Stomach (tissue), 9 donors: Measurements from ENCODE around the gene RAVER2. TPM values are rescaled to one million over a fixed set of nuclear protein-coding genes. Genes with fewer than 3 reads are reported as not detected.
"Not testable (repeated sequence)": the region's sequence is repeated elsewhere in the genome, so short reads cannot be mapped to it uniquely, and the experiment has no call there.

Source experiments
- DNase-seq, 2 donors: peaks; one replicate each; pipeline versions ENCODE4 v3.0.0 to v3.0.0-alpha.2; 2013 to 2019
- H3K27ac ChIP-seq, 5 donors: fragments of 200-600 bp in 4 of 5; sonication (generic) in 4 of 5; one replicate each; pipeline ENCODE4 v1.5.1; 2013 to 2019; ENCODE audit warnings: mild to moderate bottlenecking in 1 of 5, moderate library complexity in 1 of 5
- H3K27me3 ChIP-seq, 3 donors: fragments of 200-600 bp; sonication (generic); one replicate each; pipeline ENCODE4 v1.5.1; 2017 to 2019; ENCODE audit warnings: mixed run types in 1 of 3
- H3K36me3 ChIP-seq, 4 donors: fragments of 200-600 bp; sonication (generic); 1 replicate in 3 of 4; 2 replicates in 1 of 4; pipeline ENCODE4 v1.5.1; 2016 to 2019
- H3K4me1 ChIP-seq, 4 donors: fragments of 200-600 bp; sonication (generic); one replicate each; pipeline ENCODE4 v1.5.1; 2016 to 2019
- H3K4me3 ChIP-seq, 4 donors: fragments of 200-600 bp; sonication (generic) in 3 of 4; one replicate each; pipeline ENCODE4 v1.5.1; 2016 to 2019; ENCODE audit warnings: mild to moderate bottlenecking in 1 of 4
- H3K9me3 ChIP-seq, 4 donors: fragments of 200-600 bp; sonication (generic); one replicate each; pipeline ENCODE4 v1.5.1; 2016 to 2019
- EP300 ChIP-seq: sonication (generic); formaldehyde crosslinking; IDR thresholded peaks from one replicate; pipeline ENCODE4 v1.6.1; 2017; ENCODE audit warnings: antibody characterized with exemption
- POLR2A ChIP-seq, 4 donors: fragments of 450-650 bp; IDR thresholded peaks; one replicate each; pipeline ENCODE4 v1.6.1; 2016; ENCODE audit warnings: antibody characterized with exemption in 4 of 4, control low read depth in 2 of 4, mild to moderate bottlenecking in 1 of 4, moderate library complexity in 1 of 4
- POLR2AphosphoS5 ChIP-seq, 3 donors: sonication (generic); formaldehyde crosslinking; IDR thresholded peaks; one replicate each; pipeline ENCODE4 v1.6.1; 2016; ENCODE audit warnings: antibody characterized with exemption in 3 of 3
- WGBS, 5 donors: extraction: QIAGEN DNeasy Blood & Tissue Kit in 3 of 5; methylation state at CpG; one replicate each; pipeline versions ENCODE4 v1.1.5 to v1.1.7; 2013 to 2018; 5-methylcytosine and 5-hydroxymethylcytosine counted together
- intact Hi-C: fragments of 100-400 bp; cut with DNase I; formaldehyde crosslinking; loops from one replicate; pipeline ENCODE4 v1.15.1; 2023; ENCODE audit warnings: low total_unique reads
- polyA plus RNA-seq, 3 donors: library from polyadenylated mRNA; stranded (reverse); fragments of 200-250 nt; gene quantifications; one replicate each; pipeline ENCODE4 v1.2.3, GENCODE V29; 2013
- total RNA-seq, 5 donors: library from RNA; depleted of rRNA; stranded (reverse); fragments of >200 nt; gene quantifications; one replicate each; pipeline versions ENCODE4 v1.1.0 to v1.2.3, GENCODE V29; 2014 to 2016
- TF ChIP-seq, protein P1 (sequence below), 7 experiments: fragments of 450-650 bp in 4 of 7; fragments of 200-600 bp in 3 of 7; sonication (generic) in 3 of 7; IDR thresholded peaks; one replicate each; pipeline ENCODE4 v1.5.1; 2016 to 2019; ENCODE audit warnings: antibody characterized with exemption in 7 of 7, control low read depth in 2 of 7, mild to moderate bottlenecking in 1 of 7
- donor health status: healthy with polysubstance abuse.
- donor health status: Bipolar disorder and iron deficiency.
- donor health status: healthy.

RAVER2 gene
- total and polyA plus RNA-seq, 8 donors, result 4.7 to 27.5 (median 13.9) TPM

DNA sequence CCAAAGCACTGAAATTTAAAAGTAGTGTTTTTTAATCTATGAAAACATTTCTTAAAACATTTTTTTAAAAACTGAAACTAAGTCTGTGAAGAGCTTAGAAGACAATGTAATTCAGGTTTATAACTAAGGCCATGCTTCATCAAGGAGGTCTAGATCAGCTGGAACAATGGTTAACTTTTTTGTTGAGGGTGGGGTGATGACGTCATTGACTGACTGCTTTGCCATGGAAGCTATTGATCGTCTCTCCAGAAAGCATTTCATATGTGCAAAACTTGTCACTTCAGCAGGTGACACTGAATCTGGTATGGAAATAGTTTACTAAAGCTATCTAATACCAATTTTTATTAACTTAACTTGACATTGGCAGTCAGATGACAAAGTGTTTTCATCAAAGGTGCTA, 21.0 kb downstream of the RAVER2 start:
- TF ChIP-seq POLR2AphosphoS5 (IDR thresholded peaks at IDR 0.05) (no peak), POLR2A (IDR thresholded peaks at IDR 0.05) (no peak), EP300 (no peak)
- TF ChIP-seq, protein P1, sequence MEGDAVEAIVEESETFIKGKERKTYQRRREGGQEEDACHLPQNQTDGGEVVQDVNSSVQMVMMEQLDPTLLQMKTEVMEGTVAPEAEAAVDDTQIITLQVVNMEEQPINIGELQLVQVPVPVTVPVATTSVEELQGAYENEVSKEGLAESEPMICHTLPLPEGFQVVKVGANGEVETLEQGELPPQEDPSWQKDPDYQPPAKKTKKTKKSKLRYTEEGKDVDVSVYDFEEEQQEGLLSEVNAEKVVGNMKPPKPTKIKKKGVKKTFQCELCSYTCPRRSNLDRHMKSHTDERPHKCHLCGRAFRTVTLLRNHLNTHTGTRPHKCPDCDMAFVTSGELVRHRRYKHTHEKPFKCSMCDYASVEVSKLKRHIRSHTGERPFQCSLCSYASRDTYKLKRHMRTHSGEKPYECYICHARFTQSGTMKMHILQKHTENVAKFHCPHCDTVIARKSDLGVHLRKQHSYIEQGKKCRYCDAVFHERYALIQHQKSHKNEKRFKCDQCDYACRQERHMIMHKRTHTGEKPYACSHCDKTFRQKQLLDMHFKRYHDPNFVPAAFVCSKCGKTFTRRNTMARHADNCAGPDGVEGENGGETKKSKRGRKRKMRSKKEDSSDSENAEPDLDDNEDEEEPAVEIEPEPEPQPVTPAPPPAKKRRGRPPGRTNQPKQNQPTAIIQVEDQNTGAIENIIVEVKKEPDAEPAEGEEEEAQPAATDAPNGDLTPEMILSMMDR (IDR thresholded peaks at IDR 0.05), result no peak
- 55 to 68% (median 57%) methylated on average over 2 of the region's 2 CpGs for WGBS, 5 donors
- no peaks in the 10 kb centered on the region for H3K27me3 ChIP-seq
- H3K4me3 ChIP-seq, result no peak overlapping the region
- DNase-seq, result peak in 1 of 2 donors; percentile 27
- no peaks in the 10 kb centered on the region for H3K9me3 ChIP-seq
- intact Hi-C loops, result no loop called here
- no peak overlapping the region for H3K27ac ChIP-seq
- peaks cover 0 to 15% (median 4%) of the 10 kb centered on the region in 4 donors for H3K36me3 ChIP-seq
- H3K4me1 ChIP-seq, result no peaks in the 10 kb centered on the region

DNA sequence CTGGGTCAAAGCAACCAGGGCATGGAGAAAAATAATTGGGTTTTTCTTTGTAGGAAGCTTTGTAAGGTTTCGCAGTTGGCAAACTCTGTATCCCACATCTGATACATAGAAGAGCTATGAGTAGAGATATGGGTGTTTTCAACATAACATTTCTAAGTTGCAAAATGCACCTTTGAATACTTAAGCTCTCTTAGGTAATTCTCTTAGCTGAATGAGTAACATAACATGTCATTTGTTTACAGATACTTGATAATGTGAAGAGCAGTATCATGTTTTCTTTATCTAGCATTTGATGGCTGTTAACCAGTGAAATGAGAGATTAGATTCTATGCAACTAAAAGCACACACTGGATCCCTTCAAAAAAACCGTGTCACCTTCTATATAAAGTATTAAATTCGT, 21.6 kb downstream of the RAVER2 start:
- no peaks in the 10 kb centered on the region for H3K27me3 ChIP-seq
- peaks cover 0 to 15% (median 4%) of the 10 kb centered on the region in 4 donors for H3K36me3 ChIP-seq
- no peak for DNase-seq
- H3K9me3 ChIP-seq, result no peaks in the 10 kb centered on the region
- 70 to 81% (median 76%) methylated on average over 3 of the region's 3 CpGs for WGBS, 5 donors
- no peak overlapping the region for H3K4me3 ChIP-seq
- intact Hi-C loops, result no loop called here
- H3K27ac ChIP-seq, result no peak overlapping the region
- no peaks in the 10 kb centered on the region for H3K4me1 ChIP-seq
- no peak for TF ChIP-seq POLR2AphosphoS5 (IDR thresholded peaks at IDR 0.05)
- TF ChIP-seq EP300, result no peak
- TF ChIP-seq POLR2A (IDR thresholded peaks at IDR 0.05), result no peak

DNA sequence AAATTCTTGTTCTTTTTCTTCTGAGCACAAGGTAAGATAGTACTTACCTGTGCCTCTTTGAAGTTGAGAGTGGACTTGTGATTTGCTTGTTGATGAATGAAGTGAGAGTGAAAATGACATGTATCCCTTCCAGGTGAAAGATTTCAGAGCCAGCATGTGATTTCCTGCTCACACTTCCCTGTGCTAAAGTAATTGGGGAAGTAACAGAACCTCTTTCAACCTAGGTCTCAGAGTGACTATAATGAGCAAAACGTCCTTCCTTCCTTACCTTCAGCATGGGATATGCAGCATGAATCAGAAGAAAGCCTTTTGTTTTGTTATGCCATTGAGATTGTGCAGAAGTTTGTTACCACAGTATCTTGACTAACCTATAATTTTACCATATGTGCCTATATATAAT, 24.6 kb downstream of the RAVER2 start:
- Histone ChIP-seq H3K9me3 (peaks cover 0 to 4% (median 0%) of the 10 kb centered on the region in 4 donors), H3K27me3 (no peaks in the 10 kb centered on the region), H3K36me3 (peaks cover 0 to 15% (median 4%) of the 10 kb centered on the region in 4 donors), H3K4me1 (no peaks in the 10 kb centered on the region), H3K27ac (no peak overlapping the region), H3K4me3 (no peak overlapping the region)
- no peak for DNase-seq
- intact Hi-C loops, result no loop called here
- no peak for TF ChIP-seq POLR2A (IDR thresholded peaks at IDR 0.05)
- no peak for TF ChIP-seq POLR2AphosphoS5 (IDR thresholded peaks at IDR 0.05)
- TF ChIP-seq, protein P1 (IDR thresholded peaks at IDR 0.05), result no peak
- no peak for TF ChIP-seq EP300
- WGBS, 5 donors, result 50 to 74% (median 65%) methylated on average over 1 of the region's 1 CpG

DNA sequence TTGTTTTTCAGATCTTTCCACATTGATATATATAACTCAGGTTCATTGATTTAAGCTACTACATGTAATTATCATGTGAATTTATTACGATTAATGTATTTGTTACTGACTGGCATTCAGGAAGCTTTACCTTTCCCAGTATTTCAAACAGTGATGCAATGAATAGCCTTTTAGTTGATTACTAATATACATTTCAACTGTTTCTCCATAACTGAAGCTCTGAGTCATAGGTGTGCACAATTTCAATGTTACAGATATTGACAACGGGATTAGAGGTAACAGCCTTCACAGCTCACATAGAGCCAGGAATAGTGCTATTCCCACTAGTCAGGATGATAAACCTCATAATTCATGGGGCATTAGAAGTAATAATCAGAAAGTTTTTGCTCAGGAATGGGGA, 25.1 kb downstream of the RAVER2 start:
- H3K9me3 ChIP-seq, result peaks cover 0 to 4% (median 0%) of the 10 kb centered on the region in 4 donors
- peaks cover 0 to 15% (median 4%) of the 10 kb centered on the region in 4 donors for H3K36me3 ChIP-seq
- H3K27ac ChIP-seq, result no peak overlapping the region
- H3K4me1 ChIP-seq, result no peaks in the 10 kb centered on the region
- intact Hi-C loops, result no loop called here
- 95 to 98% (median 97%) methylated on average over 2 of the region's 2 CpGs for WGBS, 5 donors
- no peak for DNase-seq
- H3K4me3 ChIP-seq, result no peak overlapping the region
- TF ChIP-seq POLR2AphosphoS5 (IDR thresholded peaks at IDR 0.05) (no peak), EP300 (no peak), POLR2A (IDR thresholded peaks at IDR 0.05) (no peak)
- TF ChIP-seq, protein P1 (IDR thresholded peaks at IDR 0.05), result no peak
- no peaks in the 10 kb centered on the region for H3K27me3 ChIP-seq

DNA sequence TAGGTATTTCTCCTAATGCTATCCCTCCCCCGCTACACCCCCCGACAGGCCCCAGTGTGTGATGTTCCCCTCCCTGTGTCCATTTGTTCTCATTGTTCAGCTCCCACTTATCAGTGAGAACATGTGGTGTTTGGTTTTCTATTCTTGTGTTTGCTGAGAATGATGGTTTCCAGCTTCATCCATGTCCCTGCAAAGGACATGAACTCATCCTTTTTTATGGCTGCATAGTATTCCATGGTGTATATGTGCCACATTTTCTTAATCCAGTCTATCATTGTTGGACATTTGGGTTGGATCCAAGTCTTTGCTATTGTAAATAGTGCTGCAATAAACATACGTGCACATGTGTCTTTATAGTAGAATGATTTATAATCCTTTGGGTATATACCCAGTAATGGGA, 28.4 kb downstream of the RAVER2 start:
- DNase-seq, intact Hi-C loops, H3K4me3 ChIP-seq, H3K27me3 ChIP-seq, H3K27ac ChIP-seq, H3K4me1 ChIP-seq, H3K9me3 ChIP-seq: not testable (repeated sequence)
- peaks cover 0 to 15% (median 11%) of the 10 kb centered on the region in 4 donors for H3K36me3 ChIP-seq
- WGBS, 5 donors, result 92 to 97% (median 95%) methylated on average over 3 of the region's 3 CpGs
